ENCODE results near the gene ST3GAL4. TPM values are rescaled to one million over a fixed set of nuclear protein-coding genes. Genes with fewer than 3 reads are reported as not detected.

Gene ST3GAL4
- total RNA-seq, 4 donors from 2014 or later = 40.0 to 52.4 (median 40.5) TPM

DNA sequence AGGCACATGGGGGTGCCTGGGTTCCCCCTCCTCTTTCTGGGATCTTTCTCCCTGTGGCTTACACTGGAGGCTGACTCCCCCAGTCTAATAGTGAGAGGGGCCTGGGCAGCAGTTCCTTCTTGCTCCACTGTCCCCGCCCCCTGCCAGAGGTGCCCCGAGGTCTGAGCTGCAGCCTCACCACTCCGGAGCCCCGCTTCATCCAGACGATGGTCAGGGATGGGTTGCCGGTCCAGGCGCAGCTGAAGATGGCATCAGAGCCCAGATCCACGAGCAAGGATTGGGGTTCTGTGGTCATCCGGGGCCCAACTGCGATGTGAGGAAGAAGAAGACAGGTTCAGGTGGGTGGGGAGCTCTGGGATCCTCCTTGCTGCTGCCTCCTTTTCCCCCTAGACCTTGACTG is 91.1 kb downstream of the ST3GAL4 start:
- H3K9me3 ChIP-seq = no peaks in the 10 kb centered on the region
- peaks cover 0 to 8% (median 0%) of the 10 kb centered on the region in 4 donors for H3K27me3 ChIP-seq
- no peak overlapping the region for H3K27ac ChIP-seq (replicated peaks in 1 of 4)
- intact Hi-C loops (cut with DNase I) = no loop called here
- no peaks in the 10 kb centered on the region for H3K36me3 ChIP-seq
- 92% methylated on average over 10 of the region's 10 CpGs for WGBS
- no peak for DNase-seq (ENCODE audit: extremely low spot score)
- no peaks in the 10 kb centered on the region for H3K4me1 ChIP-seq
- TF ChIP-seq, protein P1, sequence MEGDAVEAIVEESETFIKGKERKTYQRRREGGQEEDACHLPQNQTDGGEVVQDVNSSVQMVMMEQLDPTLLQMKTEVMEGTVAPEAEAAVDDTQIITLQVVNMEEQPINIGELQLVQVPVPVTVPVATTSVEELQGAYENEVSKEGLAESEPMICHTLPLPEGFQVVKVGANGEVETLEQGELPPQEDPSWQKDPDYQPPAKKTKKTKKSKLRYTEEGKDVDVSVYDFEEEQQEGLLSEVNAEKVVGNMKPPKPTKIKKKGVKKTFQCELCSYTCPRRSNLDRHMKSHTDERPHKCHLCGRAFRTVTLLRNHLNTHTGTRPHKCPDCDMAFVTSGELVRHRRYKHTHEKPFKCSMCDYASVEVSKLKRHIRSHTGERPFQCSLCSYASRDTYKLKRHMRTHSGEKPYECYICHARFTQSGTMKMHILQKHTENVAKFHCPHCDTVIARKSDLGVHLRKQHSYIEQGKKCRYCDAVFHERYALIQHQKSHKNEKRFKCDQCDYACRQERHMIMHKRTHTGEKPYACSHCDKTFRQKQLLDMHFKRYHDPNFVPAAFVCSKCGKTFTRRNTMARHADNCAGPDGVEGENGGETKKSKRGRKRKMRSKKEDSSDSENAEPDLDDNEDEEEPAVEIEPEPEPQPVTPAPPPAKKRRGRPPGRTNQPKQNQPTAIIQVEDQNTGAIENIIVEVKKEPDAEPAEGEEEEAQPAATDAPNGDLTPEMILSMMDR (IDR thresholded peaks at IDR 0.05) = no peak
- TF ChIP-seq POLR2A (IDR thresholded peaks at IDR 0.05; ENCODE audit: low read depth) (no peak), EP300 (IDR thresholded peaks at IDR 0.05) (no peak), POLR2AphosphoS5 (IDR thresholded peaks at IDR 0.05) (no peak)
- no peak overlapping the region for H3K4me3 ChIP-seq

DNA sequence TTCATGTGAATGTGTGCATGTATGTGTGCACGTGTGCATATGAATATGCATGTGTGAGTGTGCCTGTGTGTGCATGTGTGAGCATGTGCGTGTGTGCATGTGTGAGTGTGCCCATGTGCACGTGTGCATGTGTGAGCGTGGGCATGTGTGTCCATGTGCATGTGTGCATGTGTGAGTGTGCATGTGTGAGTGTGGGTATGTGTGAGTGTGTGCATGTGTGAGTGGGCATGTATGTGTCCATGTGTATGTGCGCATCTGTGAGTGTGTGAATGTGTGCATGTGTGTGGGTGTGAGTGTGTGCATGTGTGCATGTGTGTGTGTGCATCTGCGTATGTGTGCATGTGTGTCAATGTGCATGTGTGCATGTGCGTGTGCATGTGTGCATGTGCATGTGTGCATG is 94.7 kb downstream of the ST3GAL4 start:
- Histone ChIP-seq H3K9me3 (no peaks in the 10 kb centered on the region), H3K27me3 (peaks cover 0 to 31% (median 8%) of the 10 kb centered on the region in 4 donors), H3K36me3 (no peaks in the 10 kb centered on the region), H3K4me3 (no peak overlapping the region), H3K27ac (replicated peaks in 1 of 4) (no peak overlapping the region), H3K4me1 (peaks cover 0 to 10% (median 4%) of the 10 kb centered on the region in 4 donors)
- TF ChIP-seq, protein P1 (IDR thresholded peaks at IDR 0.05) = no peak
- DNase-seq (ENCODE audit: extremely low spot score) = no peak
- intact Hi-C loops (cut with DNase I) = no loop called here
- WGBS = 85% methylated on average over 7 of the region's 7 CpGs

DNA sequence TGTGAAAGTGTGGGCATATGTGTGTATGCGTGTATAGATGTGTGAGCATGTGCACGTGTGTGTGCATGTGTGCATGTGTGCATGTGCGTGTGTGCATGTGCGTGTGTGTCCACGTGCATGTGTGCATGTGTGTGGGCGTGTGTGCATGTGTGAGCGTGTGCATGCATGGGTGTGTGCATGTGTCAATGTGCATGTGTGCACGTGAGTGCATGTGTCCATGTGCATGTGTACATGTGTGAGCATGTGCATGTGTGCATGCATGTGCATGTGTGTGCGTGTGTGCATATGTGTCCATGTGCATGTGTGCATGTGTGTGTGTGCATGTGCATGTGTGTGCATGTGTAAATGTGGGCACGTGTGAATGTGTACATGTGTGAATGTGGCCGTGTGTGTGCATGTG is 95.3 kb downstream of the ST3GAL4 start:
- H3K27me3 ChIP-seq = peaks cover 0 to 37% (median 8%) of the 10 kb centered on the region in 4 donors
- H3K4me1 ChIP-seq = peaks cover 0 to 10% (median 4%) of the 10 kb centered on the region in 4 donors
- intact Hi-C loops (cut with DNase I) = no loop called here
- TF ChIP-seq POLR2AphosphoS5 (IDR thresholded peaks at IDR 0.05) (no peak), POLR2A (IDR thresholded peaks at IDR 0.05; ENCODE audit: low read depth) (no peak), EP300 (IDR thresholded peaks at IDR 0.05) (no peak)
- TF ChIP-seq, protein P1 (IDR thresholded peaks at IDR 0.05) = no peak
- DNase-seq (ENCODE audit: extremely low spot score) = no peak
- no peak overlapping the region for H3K4me3 ChIP-seq
- H3K9me3 ChIP-seq = no peaks in the 10 kb centered on the region
- H3K27ac ChIP-seq (replicated peaks in 1 of 4) = no peak overlapping the region
- H3K36me3 ChIP-seq = no peaks in the 10 kb centered on the region
- 94% methylated on average over 11 of the region's 11 CpGs for WGBS

GRCh38 chr11:126451211-126451802 is 95.8 kb downstream of the ST3GAL4 start:
- 84% methylated on average over 15 of the region's 15 CpGs for WGBS
- H3K27ac ChIP-seq (replicated peaks in 1 of 4) = no peak overlapping the region
- H3K4me1 ChIP-seq = peaks cover 0 to 10% (median 4%) of the 10 kb centered on the region in 4 donors

More at GRCh38 chr11:126451211-126451802, 95.8 kb downstream of the ST3GAL4 start:
- Histone ChIP-seq H3K27me3 (peaks cover 0 to 41% (median 8%) of the 10 kb centered on the region in 4 donors), H3K4me3 (no peak overlapping the region), H3K36me3 (no peaks in the 10 kb centered on the region), H3K9me3 (no peaks in the 10 kb centered on the region)
- no peak for DNase-seq (ENCODE audit: extremely low spot score)
- TF ChIP-seq, protein P1 (IDR thresholded peaks at IDR 0.05) = no peak
- no peak for TF ChIP-seq POLR2AphosphoS5 (IDR thresholded peaks at IDR 0.05)
- TF ChIP-seq EP300 (IDR thresholded peaks at IDR 0.05) = no peak
- TF ChIP-seq POLR2A (IDR thresholded peaks at IDR 0.05; ENCODE audit: low read depth) = no peak
- intact Hi-C loops (cut with DNase I) = no loop called here
